ENCODE results near the gene NFATC4.
"Not testable (repeated sequence)": the region's sequence is repeated elsewhere in the genome, so short reads cannot be mapped to it uniquely, and the experiment has no call there.

NFATC4 gene

DNA sequence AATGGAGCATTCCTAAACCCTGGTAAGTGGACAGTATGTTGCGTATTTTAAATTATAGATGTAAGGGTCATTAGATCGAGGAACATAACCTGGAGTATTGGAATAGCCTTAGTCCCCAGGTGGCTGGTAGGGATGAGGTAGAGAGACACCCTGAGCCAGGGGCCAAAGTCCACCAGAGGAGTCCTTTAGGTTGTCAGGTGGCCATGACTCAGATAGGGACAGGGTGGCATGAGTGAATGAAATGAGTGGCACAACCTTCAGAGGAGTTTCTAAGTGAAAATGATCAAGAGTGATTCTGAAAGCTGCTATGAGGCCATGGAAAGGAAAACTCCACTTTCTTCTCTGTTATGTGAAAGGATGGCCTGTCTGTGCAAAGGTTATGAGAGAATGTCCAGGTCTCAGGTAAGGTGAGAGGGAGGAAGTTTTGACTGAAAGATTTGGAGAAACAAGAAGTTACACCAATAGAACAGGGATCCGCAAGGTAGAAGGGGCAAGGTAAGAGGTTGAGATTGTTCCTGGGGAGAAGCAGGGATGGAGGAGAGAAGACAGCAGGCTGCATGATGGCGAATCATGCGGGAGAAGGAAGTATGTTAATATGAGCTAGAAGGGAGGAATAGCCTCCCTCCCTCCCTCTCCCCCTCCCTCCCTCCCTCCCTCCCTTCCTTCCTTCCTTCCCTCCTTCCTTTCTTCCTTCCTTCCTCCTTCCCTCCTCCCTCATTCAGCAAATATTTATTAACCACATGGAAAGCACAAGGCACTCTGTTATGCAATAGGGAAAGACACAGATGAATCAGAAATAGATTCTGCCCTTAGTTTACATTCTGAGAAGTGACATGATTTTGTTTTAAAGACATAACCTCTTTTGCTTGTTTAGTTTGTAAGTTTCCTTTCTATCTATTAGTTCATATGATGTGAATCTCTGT lies 14.2 kb upstream of the NFATC4 start:
- no peak overlapping the region for H2BK5ac ChIP-seq (ENCODE audit: low read length)
- H3K23ac ChIP-seq (ENCODE audit: low read length): no peak overlapping the region
- H3K27me3 ChIP-seq (ENCODE audit: insufficient read depth, low read length, poor library complexity): no peaks in the 10 kb centered on the region
- no CpG with 5 or more reads among the region's 5 CpGs for WGBS (ENCODE audit: extremely low coverage, insufficient coverage, low lambda C conversion rate)
- no peaks in the 10 kb centered on the region for H3K4me1 ChIP-seq (ENCODE audit: control insufficient read depth, low read depth, low read length)
- no peak for DNase-seq
- H3K4me3 ChIP-seq (ENCODE audit: low read length): no peak overlapping the region
- no peak overlapping the region for H2AK5ac ChIP-seq (ENCODE audit: low read length)
- no peak overlapping the region for H2BK120ac ChIP-seq (ENCODE audit: low read depth, low read length)
- H3K9ac ChIP-seq (ENCODE audit: low read length): no peak overlapping the region
- no peak overlapping the region for H3K56ac ChIP-seq (ENCODE audit: low read length)
- no peak overlapping the region for H4K5ac ChIP-seq (ENCODE audit: low read length)
- H3K4ac ChIP-seq (ENCODE audit: low read depth, low read length): no peak overlapping the region
- no peak overlapping the region for H3K4me2 ChIP-seq (ENCODE audit: low read length)
- no peak overlapping the region for H3K27ac ChIP-seq (ENCODE audit: low read depth, low read length)
- H3K18ac ChIP-seq (ENCODE audit: low read length): no peak overlapping the region
- H3K36me3 ChIP-seq (ENCODE audit: control insufficient read depth, insufficient read depth, low read length): no peaks in the 10 kb centered on the region
- H3K79me2 ChIP-seq (ENCODE audit: control insufficient read depth, insufficient read depth, low read length): no peaks in the 10 kb centered on the region
- no peak overlapping the region for H2BK15ac ChIP-seq (replicated peaks; ENCODE audit: low read depth)
- H3K79me1 ChIP-seq (ENCODE audit: low read length): no peaks in the 10 kb centered on the region
- no peak overlapping the region for H4K8ac ChIP-seq (ENCODE audit: low read depth, low read length)

DNA sequence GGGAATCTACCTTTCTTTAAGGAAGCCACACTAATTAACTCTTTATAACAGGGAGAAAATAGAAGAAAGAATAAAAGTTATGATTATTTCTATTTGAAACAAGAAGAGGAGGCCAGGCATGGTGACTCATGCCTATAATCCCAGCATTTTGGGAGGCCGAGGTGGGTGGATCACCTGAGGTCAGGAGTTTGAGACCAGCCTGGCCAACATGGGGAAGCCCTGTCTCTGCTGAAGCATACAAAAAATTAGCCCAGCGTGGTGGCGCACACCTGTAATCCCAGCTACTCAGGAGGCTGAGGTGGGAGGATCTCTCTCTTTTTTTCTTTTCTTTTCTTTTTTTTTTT lies 13.5 kb upstream of the NFATC4 start:
- not testable (repeated sequence) for H3K18ac ChIP-seq (ENCODE audit: low read length); H2BK15ac ChIP-seq (replicated peaks; ENCODE audit: low read depth); H2AK5ac ChIP-seq (ENCODE audit: low read length); H3K79me2 ChIP-seq (ENCODE audit: control insufficient read depth, insufficient read depth, low read length); H3K9ac ChIP-seq (ENCODE audit: low read length); H4K8ac ChIP-seq (ENCODE audit: low read depth, low read length); H3K4me1 ChIP-seq (ENCODE audit: control insufficient read depth, low read depth, low read length); H3K36me3 ChIP-seq (ENCODE audit: control insufficient read depth, insufficient read depth, low read length); H4K5ac ChIP-seq (ENCODE audit: low read length); H3K56ac ChIP-seq (ENCODE audit: low read length); H3K4ac ChIP-seq (ENCODE audit: low read depth, low read length); H3K79me1 ChIP-seq (ENCODE audit: low read length); H3K27me3 ChIP-seq (ENCODE audit: insufficient read depth, low read length, poor library complexity); H3K4me3 ChIP-seq (ENCODE audit: low read length); H3K27ac ChIP-seq (ENCODE audit: low read depth, low read length); H3K23ac ChIP-seq (ENCODE audit: low read length); H3K4me2 ChIP-seq (ENCODE audit: low read length); H2BK120ac ChIP-seq (ENCODE audit: low read depth, low read length); H2BK5ac ChIP-seq (ENCODE audit: low read length); DNase-seq
- no CpG with 5 or more reads among the region's 3 CpGs for WGBS (ENCODE audit: extremely low coverage, insufficient coverage, low lambda C conversion rate)

DNA sequence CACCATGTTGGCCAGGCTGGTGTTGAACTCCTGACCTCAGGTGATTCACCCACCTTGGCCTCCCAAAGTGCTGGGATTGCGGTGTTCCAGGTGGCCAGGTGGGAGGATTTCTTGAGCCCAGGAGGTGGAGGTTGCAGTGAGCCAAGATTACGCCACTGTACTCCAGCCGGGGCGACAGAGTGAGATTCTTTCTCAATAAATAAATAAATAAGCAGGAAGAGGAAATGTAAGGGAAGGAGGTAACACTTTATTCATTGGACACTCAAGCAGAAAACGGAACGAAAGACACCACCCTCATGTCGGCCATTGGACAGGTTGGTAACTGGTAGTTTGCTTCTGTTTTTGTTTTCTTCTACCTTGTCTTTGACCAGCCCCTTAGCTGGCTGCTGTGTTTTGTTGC lies 13.0 kb upstream of the NFATC4 start:
- no peak overlapping the region for H3K9ac ChIP-seq (ENCODE audit: low read length)
- no peak overlapping the region for H2BK15ac ChIP-seq (replicated peaks; ENCODE audit: low read depth)
- H3K4me3 ChIP-seq (ENCODE audit: low read length): no peak overlapping the region
- no peak overlapping the region for H2AK5ac ChIP-seq (ENCODE audit: low read length)
- H3K79me2 ChIP-seq (ENCODE audit: control insufficient read depth, insufficient read depth, low read length): no peaks in the 10 kb centered on the region
- no peak overlapping the region for H3K56ac ChIP-seq (ENCODE audit: low read length)
- H3K4ac ChIP-seq (ENCODE audit: low read depth, low read length): no peak overlapping the region
- H2BK120ac ChIP-seq (ENCODE audit: low read depth, low read length): no peak overlapping the region
- no peaks in the 10 kb centered on the region for H3K4me1 ChIP-seq (ENCODE audit: control insufficient read depth, low read depth, low read length)
- H3K36me3 ChIP-seq (ENCODE audit: control insufficient read depth, insufficient read depth, low read length): no peaks in the 10 kb centered on the region
- DNase-seq: no peak
- no peaks in the 10 kb centered on the region for H3K27me3 ChIP-seq (ENCODE audit: insufficient read depth, low read length, poor library complexity)
- no peak overlapping the region for H3K18ac ChIP-seq (ENCODE audit: low read length)
- no peaks in the 10 kb centered on the region for H3K79me1 ChIP-seq (ENCODE audit: low read length)
- no peak overlapping the region for H4K5ac ChIP-seq (ENCODE audit: low read length)
- no peak overlapping the region for H3K23ac ChIP-seq (ENCODE audit: low read length)
- H2BK5ac ChIP-seq (ENCODE audit: low read length): no peak overlapping the region
- no CpG with 5 or more reads among the region's 7 CpGs for WGBS (ENCODE audit: extremely low coverage, insufficient coverage, low lambda C conversion rate)
- no peak overlapping the region for H3K27ac ChIP-seq (ENCODE audit: low read depth, low read length)
- no peak overlapping the region for H3K4me2 ChIP-seq (ENCODE audit: low read length)
- H4K8ac ChIP-seq (ENCODE audit: low read depth, low read length): no peak overlapping the region

DNA sequence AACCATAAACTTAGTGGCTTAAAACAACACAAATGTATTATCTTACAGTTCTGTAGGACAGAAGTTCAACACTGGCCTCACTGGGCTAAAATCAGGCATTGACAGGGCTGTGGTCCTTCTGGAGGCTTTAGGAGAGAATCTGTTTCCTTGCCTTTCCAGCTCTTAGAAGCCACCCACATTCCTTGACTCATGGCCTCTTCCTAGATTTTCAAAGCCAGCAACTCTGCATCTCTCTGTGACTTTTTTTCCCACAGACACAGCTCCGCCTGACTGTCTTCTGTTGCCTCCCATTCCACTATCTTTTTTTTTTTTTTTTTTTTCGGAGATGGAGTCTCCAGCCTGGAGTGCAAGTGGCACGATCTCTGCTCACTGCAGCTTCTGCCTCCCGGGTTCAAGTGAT lies 11.8 kb upstream of the NFATC4 start:
- Histone ChIP-seq H2BK5ac (ENCODE audit: low read length) (no peak overlapping the region), H4K5ac (ENCODE audit: low read length) (no peak overlapping the region), H3K79me1 (ENCODE audit: low read length) (no peaks in the 10 kb centered on the region), H3K27ac (ENCODE audit: low read depth, low read length) (no peak overlapping the region), H3K79me2 (ENCODE audit: control insufficient read depth, insufficient read depth, low read length) (no peaks in the 10 kb centered on the region), H3K27me3 (ENCODE audit: insufficient read depth, low read length, poor library complexity) (no peaks in the 10 kb centered on the region), H2BK120ac (ENCODE audit: low read depth, low read length) (no peak overlapping the region), H2AK5ac (ENCODE audit: low read length) (no peak overlapping the region), H3K4me2 (ENCODE audit: low read length) (no peak overlapping the region), H2BK15ac (replicated peaks; ENCODE audit: low read depth) (no peak overlapping the region), H3K4me3 (ENCODE audit: low read length) (no peak overlapping the region), H3K9ac (ENCODE audit: low read length) (no peak overlapping the region), H4K8ac (ENCODE audit: low read depth, low read length) (no peak overlapping the region), H3K4ac (ENCODE audit: low read depth, low read length) (no peak overlapping the region), H3K4me1 (ENCODE audit: control insufficient read depth, low read depth, low read length) (no peaks in the 10 kb centered on the region), H3K56ac (ENCODE audit: low read length) (no peak overlapping the region), H3K18ac (ENCODE audit: low read length) (no peak overlapping the region), H3K23ac (ENCODE audit: low read length) (no peak overlapping the region), H3K36me3 (ENCODE audit: control insufficient read depth, insufficient read depth, low read length) (no peaks in the 10 kb centered on the region)
- no CpG with 5 or more reads among the region's 4 CpGs for WGBS (ENCODE audit: extremely low coverage, insufficient coverage, low lambda C conversion rate)
- no peak for DNase-seq

- no peak overlapping the region for H3K9ac ChIP-seq (ENCODE audit: low read length)
- no peak overlapping the region for H2BK15ac ChIP-seq (replicated peaks; ENCODE audit: low read depth)
- H3K23ac ChIP-seq (ENCODE audit: low read length): no peak overlapping the region
- no peak overlapping the region for H3K4ac ChIP-seq (ENCODE audit: low read depth, low read length)
- H2BK5ac ChIP-seq (ENCODE audit: low read length): no peak overlapping the region
- no peak overlapping the region for H3K18ac ChIP-seq (ENCODE audit: low read length)
- no peak overlapping the region for H4K8ac ChIP-seq (ENCODE audit: low read depth, low read length)
- H2AK5ac ChIP-seq (ENCODE audit: low read length): no peak overlapping the region
- DNase-seq: no peak
- no peaks in the 10 kb centered on the region for H3K79me1 ChIP-seq (ENCODE audit: low read length)
- WGBS (ENCODE audit: extremely low coverage, insufficient coverage, low lambda C conversion rate): no CpG with 5 or more reads among the region's 3 CpGs
- no peaks in the 10 kb centered on the region for H3K27me3 ChIP-seq (ENCODE audit: insufficient read depth, low read length, poor library complexity)
- H3K27ac ChIP-seq (ENCODE audit: low read depth, low read length): no peak overlapping the region
- H3K4me2 ChIP-seq (ENCODE audit: low read length): no peak overlapping the region
- H3K56ac ChIP-seq (ENCODE audit: low read length): no peak overlapping the region
- no peak overlapping the region for H3K4me3 ChIP-seq (ENCODE audit: low read length)
- no peaks in the 10 kb centered on the region for H3K79me2 ChIP-seq (ENCODE audit: control insufficient read depth, insufficient read depth, low read length)
- H2BK120ac ChIP-seq (ENCODE audit: low read depth, low read length): no peak overlapping the region
- H3K36me3 ChIP-seq (ENCODE audit: control insufficient read depth, insufficient read depth, low read length): no peaks in the 10 kb centered on the region
- no peaks in the 10 kb centered on the region for H3K4me1 ChIP-seq (ENCODE audit: control insufficient read depth, low read depth, low read length)
- no peak overlapping the region for H4K5ac ChIP-seq (ENCODE audit: low read length)
Measured at GRCh38 chr14:24360281-24360680, 7.7 kb upstream of the NFATC4 start.

- DNase-seq: no peak
- Histone ChIP-seq H3K4me2 (ENCODE audit: low read length) (no peak overlapping the region), H3K4ac (ENCODE audit: low read depth, low read length) (no peak overlapping the region), H3K4me1 (ENCODE audit: control insufficient read depth, low read depth, low read length) (peaks cover 2% of the 10 kb centered on the region), H3K9ac (ENCODE audit: low read length) (no peak overlapping the region), H4K8ac (ENCODE audit: low read depth, low read length) (no peak overlapping the region), H4K5ac (ENCODE audit: low read length) (no peak overlapping the region), H3K56ac (ENCODE audit: low read length) (no peak overlapping the region), H3K27ac (ENCODE audit: low read depth, low read length) (no peak overlapping the region), H3K18ac (ENCODE audit: low read length) (no peak overlapping the region), H3K4me3 (ENCODE audit: low read length) (no peak overlapping the region), H2BK15ac (replicated peaks; ENCODE audit: low read depth) (no peak overlapping the region), H3K36me3 (ENCODE audit: control insufficient read depth, insufficient read depth, low read length) (no peaks in the 10 kb centered on the region), H3K79me1 (ENCODE audit: low read length) (no peaks in the 10 kb centered on the region), H3K79me2 (ENCODE audit: control insufficient read depth, insufficient read depth, low read length) (no peaks in the 10 kb centered on the region), H3K27me3 (ENCODE audit: insufficient read depth, low read length, poor library complexity) (no peaks in the 10 kb centered on the region), H3K23ac (ENCODE audit: low read length) (no peak overlapping the region), H2BK120ac (ENCODE audit: low read depth, low read length) (no peak overlapping the region), H2AK5ac (ENCODE audit: low read length) (no peak overlapping the region), H2BK5ac (ENCODE audit: low read length) (no peak overlapping the region)
- WGBS (ENCODE audit: extremely low coverage, insufficient coverage, low lambda C conversion rate): no CpG with 5 or more reads among the region's 2 CpGs
Measured at GRCh38 chr14:24361326-24361725, 6.7 kb upstream of the NFATC4 start.

Data from mesendoderm (in vitro differentiated cells).